Retinal pigment epithelial cell (primary cell): ENCODE measurements around the gene COL4A2.

Experiments used
- DNase-seq: peaks from one replicate; pipeline ENCODE4 v3.0.0-alpha.2; 2010; ENCODE audit warnings: low read depth
- H3K4me3 ChIP-seq: 2 replicates; pipeline ENCODE4 v1.5.1; 2011; ENCODE audit warnings: mild to moderate bottlenecking, low read length, control low read depth, moderate library complexity
- CTCF ChIP-seq: conservative IDR thresholded peaks from 2 replicates; pipeline ENCODE4 v1.5.1; 2011; ENCODE audit warnings: low read depth, low read length, control low read depth, inconsistent platforms

Gene COL4A2

GRCh38 chr13:110445183-110445582 is 138.1 kb downstream of the COL4A2 start:
- TF ChIP-seq CTCF = no peak
- no peak overlapping the region for H3K4me3 ChIP-seq
- no peak for DNase-seq

- no peak for DNase-seq
Observed at GRCh38 chr13:110445722-110446574, 138.9 kb downstream of the COL4A2 start.

GRCh38 chr13:110446575-110446890 is 139.4 kb downstream of the COL4A2 start:
- H3K4me3 ChIP-seq = no peak overlapping the region
- TF ChIP-seq CTCF = no peak
- DNase-seq = no peak

More at GRCh38 chr13:110445722-110446574, 138.9 kb downstream of the COL4A2 start:
- no peak for TF ChIP-seq CTCF
- no peak overlapping the region for H3K4me3 ChIP-seq

DNA sequence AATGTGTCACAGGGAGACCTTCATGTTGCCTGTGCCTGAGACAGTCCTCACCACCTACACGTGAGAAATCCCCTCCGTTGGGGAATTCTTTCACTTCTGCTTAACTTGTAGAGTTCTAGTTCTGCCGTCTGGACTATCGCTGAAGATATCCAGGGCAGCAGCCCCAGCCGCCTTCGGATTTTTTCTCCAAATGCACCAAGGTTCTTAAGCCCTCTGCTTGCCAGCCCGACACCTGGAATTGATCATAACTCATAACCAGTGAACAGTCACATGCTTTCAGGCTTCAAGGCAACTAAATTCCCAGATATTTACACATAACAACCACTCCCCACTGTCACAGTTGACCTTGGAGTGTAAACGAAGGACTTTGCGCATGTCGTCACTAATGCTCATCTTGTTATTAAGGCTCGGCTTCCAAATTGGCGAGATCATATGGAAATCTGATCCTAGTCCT is 140.0 kb downstream of the COL4A2 start:
- no peak for DNase-seq
- TF ChIP-seq CTCF = no peak

GRCh38 chr13:110447801-110448200 is 140.7 kb downstream of the COL4A2 start:
- no peak for TF ChIP-seq CTCF
- DNase-seq = no peak
- H3K4me3 ChIP-seq = no peak overlapping the region

More for the DNA sequence above, 140.0 kb downstream of the COL4A2 start:
- H3K4me3 ChIP-seq = no peak overlapping the region

DNA sequence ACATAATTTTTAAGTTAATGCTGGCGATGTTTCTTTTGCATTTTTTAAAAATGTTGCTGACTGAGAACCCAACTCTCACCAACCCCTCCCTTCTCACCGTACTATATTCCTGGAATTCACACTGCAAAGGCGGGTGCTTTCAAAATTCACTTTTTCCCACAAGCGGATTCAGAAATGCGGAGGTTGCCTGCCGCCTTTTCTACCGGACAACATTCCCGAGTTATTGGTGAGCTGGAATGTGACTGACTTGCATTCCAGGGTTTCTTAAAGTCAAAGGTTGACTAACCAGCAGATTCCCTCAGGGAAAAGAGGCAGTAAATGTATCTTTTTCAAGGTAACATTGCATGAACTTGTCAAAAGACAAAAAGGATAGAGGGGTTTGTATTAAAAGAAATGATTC is 141.1 kb downstream of the COL4A2 start:
- no peak overlapping the region for H3K4me3 ChIP-seq
- no peak for TF ChIP-seq CTCF
- peak; percentile 60 for DNase-seq

DNA sequence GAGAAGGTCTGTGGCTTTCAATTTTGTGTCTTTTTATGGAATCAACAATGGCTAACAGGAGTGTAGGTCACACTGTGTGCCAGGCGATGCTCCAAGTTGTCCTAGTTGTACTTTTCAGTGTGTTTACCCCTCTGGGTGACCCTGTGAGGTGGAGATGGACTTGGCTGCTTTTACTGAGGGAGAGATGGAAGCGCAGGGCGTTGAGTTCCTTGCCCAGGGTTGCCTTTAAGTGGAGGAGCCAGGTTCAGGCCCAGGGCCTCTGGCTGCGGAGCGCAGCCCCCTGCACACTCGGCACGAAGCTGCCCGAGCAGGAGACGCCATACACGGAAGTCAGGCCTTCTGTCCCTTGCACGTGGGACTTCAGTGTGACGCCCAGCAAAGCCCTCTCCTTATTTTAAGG is 141.6 kb downstream of the COL4A2 start:
- no peak overlapping the region for H3K4me3 ChIP-seq
- no peak for TF ChIP-seq CTCF
- no peak for DNase-seq
